GM18526 (cell line): Measurements from ENCODE around the gene CLSTN2.

Source experiments
- POLR2A ChIP-seq: IDR thresholded peaks from 3 replicates; pipeline ENCODE4 v1.6.1; 2011; ENCODE audit not compliant: insufficient read length; ENCODE audit errors: extremely low read depth

Gene CLSTN2

GRCh38 chr3:140365872-140366697, 431.1 kb downstream of the CLSTN2 start:
- no peak for TF ChIP-seq POLR2A

GRCh38 chr3:140368223-140368811, 433.3 kb downstream of the CLSTN2 start:
- TF ChIP-seq POLR2A: no peak

- no peak for TF ChIP-seq POLR2A
Measured at GRCh38 chr3:140370686-140371085, 435.7 kb downstream of the CLSTN2 start.

- no peak for TF ChIP-seq POLR2A
Measured at GRCh38 chr3:140373234-140373633, 438.2 kb downstream of the CLSTN2 start.

GRCh38 chr3:140375002-140375401, 440.0 kb downstream of the CLSTN2 start:
- TF ChIP-seq POLR2A: no peak

DNA sequence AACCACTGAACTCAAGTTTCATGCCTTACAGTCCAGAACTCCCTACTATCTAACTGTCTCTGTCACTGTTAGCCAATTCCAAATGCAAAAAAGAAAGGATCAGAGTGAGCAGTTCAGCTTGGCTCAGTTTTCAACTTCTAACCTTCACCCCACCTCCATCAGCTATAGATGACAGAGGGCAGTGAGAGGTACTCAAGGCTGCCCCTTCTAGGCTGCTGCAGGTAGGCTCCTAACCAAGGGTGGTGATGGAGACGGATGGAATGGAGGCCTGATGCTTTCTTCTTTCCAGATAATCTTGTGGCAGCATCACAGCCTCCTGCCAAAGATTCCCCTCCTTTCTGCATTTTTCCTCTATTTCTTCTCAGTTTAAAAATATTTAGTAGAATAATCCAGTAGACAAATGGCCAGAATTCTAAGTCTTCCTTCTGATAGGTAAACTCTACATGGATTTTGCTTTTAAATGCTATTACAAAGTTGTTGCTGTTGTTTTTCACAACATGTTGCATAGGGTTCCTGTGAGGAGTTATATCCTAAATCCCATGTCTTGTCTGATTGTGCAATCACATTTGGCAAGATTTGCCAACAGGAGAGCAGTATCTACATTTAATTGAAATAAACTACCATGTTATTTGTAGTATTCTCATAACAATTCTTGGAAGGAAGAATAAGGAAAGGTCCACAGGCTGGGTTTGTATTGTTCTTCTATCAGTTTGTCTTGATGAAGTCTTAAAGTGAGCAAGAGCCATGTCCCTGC, 441.3 kb downstream of the CLSTN2 start:
- TF ChIP-seq POLR2A: no peak

GRCh38 chr3:140377644-140378043, 442.7 kb downstream of the CLSTN2 start:
- TF ChIP-seq POLR2A: no peak

- no peak for TF ChIP-seq POLR2A
Measured at GRCh38 chr3:140378571-140379340, 443.8 kb downstream of the CLSTN2 start.

GRCh38 chr3:140384028-140384771, 449.2 kb downstream of the CLSTN2 start:
- no peak for TF ChIP-seq POLR2A

- no peak for TF ChIP-seq POLR2A
Measured at GRCh38 chr3:140384876-140385275, 449.9 kb downstream of the CLSTN2 start.

- no peak for TF ChIP-seq POLR2A
Measured at GRCh38 chr3:140386357-140387100, 451.5 kb downstream of the CLSTN2 start.

- TF ChIP-seq POLR2A: no peak
Measured at GRCh38 chr3:140387244-140387643, 452.3 kb downstream of the CLSTN2 start.

DNA sequence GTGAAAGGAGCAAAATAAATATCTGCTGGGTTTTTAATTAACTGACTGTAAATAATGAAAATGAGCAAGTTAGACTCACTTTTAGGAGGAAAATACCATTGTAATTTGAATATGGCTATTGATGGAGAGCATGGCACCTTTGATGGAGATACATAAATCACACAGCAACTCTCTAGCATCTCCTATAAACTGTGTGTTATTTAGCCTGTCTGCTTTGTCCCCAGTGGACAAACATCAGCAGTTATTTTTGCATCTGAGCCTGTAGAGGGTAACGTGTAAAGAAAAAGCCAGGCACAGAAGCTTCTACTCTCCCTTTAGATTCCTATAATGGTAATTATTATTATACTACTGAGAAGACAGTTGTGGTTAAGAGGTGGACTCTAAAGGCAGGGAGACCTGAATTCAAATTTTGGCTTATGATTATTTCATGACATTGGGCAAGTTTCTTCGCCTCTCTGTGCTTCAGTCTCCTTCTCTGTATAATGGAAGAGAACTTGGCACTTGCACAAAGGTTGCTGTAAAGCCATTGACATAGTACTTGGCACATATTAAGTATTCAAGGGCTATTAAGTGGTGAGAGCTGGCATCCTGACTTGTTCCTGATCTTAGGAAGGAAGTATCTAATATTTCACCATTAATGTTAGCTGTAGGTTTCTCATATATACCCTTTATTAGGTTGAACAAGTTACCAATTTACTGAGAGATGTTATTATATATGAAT, 453.4 kb downstream of the CLSTN2 start:
- no peak for TF ChIP-seq POLR2A
